Stimulated activated CD4-positive, alpha-beta T cell treated with anti-CD3 and anti-CD28 coated beads, Interleukin-15, amount 100 ng/mL, for 48 hours (primary cell): ENCODE data around the gene DKK3.

Experiments
- DNase-seq, 2 donors: peaks; one replicate each; pipeline ENCODE4 v3.0.0-alpha.2; 2020; ENCODE audit warnings: low read depth in 2 of 2

Gene DKK3

GRCh38 chr11:11967669-11968510 lies 40.5 kb downstream of the DKK3 start:
- no peak for DNase-seq

GRCh38 chr11:11966826-11967668 lies 41.4 kb downstream of the DKK3 start:
- peak; percentile 64 to 72 for DNase-seq

- no peak for DNase-seq
These were observed 42.1 kb downstream of the DKK3 start for GRCh38 chr11:11966354-11966741.

- no peak for DNase-seq
These were observed 42.6 kb downstream of the DKK3 start for GRCh38 chr11:11965656-11966353.

- no peak for DNase-seq
These were observed 43.2 kb downstream of the DKK3 start for GRCh38 chr11:11965192-11965591.

GRCh38 chr11:11964774-11965150 lies 43.7 kb downstream of the DKK3 start:
- no peak for DNase-seq

- no peak for DNase-seq
These were observed 44.3 kb downstream of the DKK3 start for GRCh38 chr11:11963842-11964773.

GRCh38 chr11:11963067-11963466 lies 45.4 kb downstream of the DKK3 start:
- DNase-seq: no peak

GRCh38 chr11:11961399-11962028 lies 46.9 kb downstream of the DKK3 start:
- no peak for DNase-seq

- DNase-seq: no peak
These were observed 47.7 kb downstream of the DKK3 start for GRCh38 chr11:11960687-11961086.

- no peak for DNase-seq
These were observed 48.8 kb downstream of the DKK3 start for GRCh38 chr11:11959601-11960000.

GRCh38 chr11:11958403-11959231 lies 49.8 kb downstream of the DKK3 start:
- no peak for DNase-seq

- DNase-seq: no peak
These were observed 52.4 kb downstream of the DKK3 start for GRCh38 chr11:11956006-11956405.

GRCh38 chr11:11952036-11952435 lies 56.4 kb downstream of the DKK3 start:
- DNase-seq: no peak

- no peak for DNase-seq
These were observed 58.9 kb downstream of the DKK3 start for GRCh38 chr11:11949482-11949881.

- DNase-seq: no peak
These were observed 60.0 kb downstream of the DKK3 start for GRCh38 chr11:11948242-11948947.

GRCh38 chr11:11947825-11948224 lies 60.6 kb downstream of the DKK3 start:
- no peak for DNase-seq

GRCh38 chr11:11946878-11947277 lies 61.5 kb downstream of the DKK3 start:
- DNase-seq: no peak

GRCh38 chr11:11946180-11946579 lies 62.2 kb downstream of the DKK3 start:
- no peak for DNase-seq
